ENCODE data around the gene MYO15A.
"Not testable (repeated sequence)": the region's sequence is repeated elsewhere in the genome, so short reads cannot be mapped to it uniquely, and the experiment has no call there.

The MYO15A gene

GRCh38 chr17:18213666-18214270 is 105.2 kb downstream of the MYO15A start:
- H3K27ac ChIP-seq (ENCODE audit: low read depth in 2 of 2, low read length in 2 of 2) = no peak overlapping the region
- no peaks in the 10 kb centered on the region for H3K9me3 ChIP-seq (ENCODE audit: control insufficient read depth in 2 of 2, low read length in 2 of 2)
- no peak overlapping the region for H3K4me3 ChIP-seq (ENCODE audit: low read length in 2 of 2)
- H3K36me3 ChIP-seq (ENCODE audit: control insufficient read depth in 2 of 2, insufficient read depth in 2 of 2, low read length in 2 of 2) = peaks cover 12 to 24% of the 10 kb centered on the region in 2 donors
- H3K9ac ChIP-seq (ENCODE audit: low read depth in 1 of 2, low read length in 2 of 2) = no peak overlapping the region
- H3K27me3 ChIP-seq (ENCODE audit: control insufficient read depth in 2 of 2, insufficient read depth in 2 of 2, low read length in 2 of 2) = no peaks in the 10 kb centered on the region
- peaks cover 2% of the 10 kb centered on the region in 2 donors for H3K4me1 ChIP-seq (ENCODE audit: control insufficient read depth in 2 of 2, insufficient read depth in 2 of 2, low read length in 2 of 2)

GRCh38 chr17:18216906-18217305 is 108.3 kb downstream of the MYO15A start:
- not testable (repeated sequence) for H3K9me3 ChIP-seq (ENCODE audit: control insufficient read depth in 2 of 2, low read length in 2 of 2); H3K9ac ChIP-seq (ENCODE audit: low read depth in 1 of 2, low read length in 2 of 2); H3K27me3 ChIP-seq (ENCODE audit: control insufficient read depth in 2 of 2, insufficient read depth in 2 of 2, low read length in 2 of 2); H3K4me1 ChIP-seq (ENCODE audit: control insufficient read depth in 2 of 2, insufficient read depth in 2 of 2, low read length in 2 of 2); H3K4me3 ChIP-seq (ENCODE audit: low read length in 2 of 2); H3K27ac ChIP-seq (ENCODE audit: low read depth in 2 of 2, low read length in 2 of 2); H3K36me3 ChIP-seq (ENCODE audit: control insufficient read depth in 2 of 2, insufficient read depth in 2 of 2, low read length in 2 of 2)

- H3K4me1 ChIP-seq (ENCODE audit: control insufficient read depth in 2 of 2, insufficient read depth in 2 of 2, low read length in 2 of 2) = peaks cover 2 to 4% of the 10 kb centered on the region in 2 donors
- no peak overlapping the region for H3K9ac ChIP-seq (ENCODE audit: low read depth in 1 of 2, low read length in 2 of 2)
- H3K27ac ChIP-seq (ENCODE audit: low read depth in 2 of 2, low read length in 2 of 2) = no peak overlapping the region
- H3K36me3 ChIP-seq (ENCODE audit: control insufficient read depth in 2 of 2, insufficient read depth in 2 of 2, low read length in 2 of 2) = peaks cover 0 to 2% of the 10 kb centered on the region in 2 donors
- no peaks in the 10 kb centered on the region for H3K9me3 ChIP-seq (ENCODE audit: control insufficient read depth in 2 of 2, low read length in 2 of 2)
- H3K27me3 ChIP-seq (ENCODE audit: control insufficient read depth in 2 of 2, insufficient read depth in 2 of 2, low read length in 2 of 2) = no peaks in the 10 kb centered on the region
- H3K4me3 ChIP-seq (ENCODE audit: low read length in 2 of 2) = no peak overlapping the region
These were observed 109.0 kb downstream of the MYO15A start for GRCh38 chr17:18217412-18218015.

- no peaks in the 10 kb centered on the region for H3K9me3 ChIP-seq (ENCODE audit: control insufficient read depth in 2 of 2, low read length in 2 of 2)
- H3K4me1 ChIP-seq (ENCODE audit: control insufficient read depth in 2 of 2, insufficient read depth in 2 of 2, low read length in 2 of 2) = peaks cover 2 to 4% of the 10 kb centered on the region in 2 donors
- no peak overlapping the region for H3K4me3 ChIP-seq (ENCODE audit: low read length in 2 of 2)
- no peaks in the 10 kb centered on the region for H3K36me3 ChIP-seq (ENCODE audit: control insufficient read depth in 2 of 2, insufficient read depth in 2 of 2, low read length in 2 of 2)
- H3K9ac ChIP-seq (ENCODE audit: low read depth in 1 of 2, low read length in 2 of 2) = no peak overlapping the region
- no peak overlapping the region for H3K27ac ChIP-seq (ENCODE audit: low read depth in 2 of 2, low read length in 2 of 2)
- no peaks in the 10 kb centered on the region for H3K27me3 ChIP-seq (ENCODE audit: control insufficient read depth in 2 of 2, insufficient read depth in 2 of 2, low read length in 2 of 2)
These were observed 110.3 kb downstream of the MYO15A start for GRCh38 chr17:18218756-18219415.

GRCh38 chr17:18224053-18224386 is 115.5 kb downstream of the MYO15A start:
- Histone ChIP-seq H3K36me3 (ENCODE audit: control insufficient read depth in 2 of 2, insufficient read depth in 2 of 2, low read length in 2 of 2) (no peaks in the 10 kb centered on the region), H3K27ac (ENCODE audit: low read depth in 2 of 2, low read length in 2 of 2) (no peak overlapping the region), H3K4me1 (ENCODE audit: control insufficient read depth in 2 of 2, insufficient read depth in 2 of 2, low read length in 2 of 2) (peaks cover 4 to 8% of the 10 kb centered on the region in 2 donors), H3K27me3 (ENCODE audit: control insufficient read depth in 2 of 2, insufficient read depth in 2 of 2, low read length in 2 of 2) (no peaks in the 10 kb centered on the region), H3K9ac (ENCODE audit: low read depth in 1 of 2, low read length in 2 of 2) (no peak overlapping the region), H3K9me3 (ENCODE audit: control insufficient read depth in 2 of 2, low read length in 2 of 2) (no peaks in the 10 kb centered on the region), H3K4me3 (ENCODE audit: low read length in 2 of 2) (no peak overlapping the region)

GRCh38 chr17:18224387-18225120 is 116.0 kb downstream of the MYO15A start:
- peak overlapping the region; percentile 55 to 72 for H3K4me3 ChIP-seq (ENCODE audit: low read length in 2 of 2)
- H3K9me3 ChIP-seq (ENCODE audit: control insufficient read depth in 2 of 2, low read length in 2 of 2) = no peaks in the 10 kb centered on the region
- H3K27me3 ChIP-seq (ENCODE audit: control insufficient read depth in 2 of 2, insufficient read depth in 2 of 2, low read length in 2 of 2) = no peaks in the 10 kb centered on the region
- H3K4me1 ChIP-seq (ENCODE audit: control insufficient read depth in 2 of 2, insufficient read depth in 2 of 2, low read length in 2 of 2) = peaks cover 4 to 8% of the 10 kb centered on the region in 2 donors
- peak overlapping the region in 1 of 2 donors; percentile 67 for H3K9ac ChIP-seq (ENCODE audit: low read depth in 1 of 2, low read length in 2 of 2)
- no peaks in the 10 kb centered on the region for H3K36me3 ChIP-seq (ENCODE audit: control insufficient read depth in 2 of 2, insufficient read depth in 2 of 2, low read length in 2 of 2)
- peak overlapping the region in 1 of 2 donors; percentile 28 for H3K27ac ChIP-seq (ENCODE audit: low read depth in 2 of 2, low read length in 2 of 2)

- H3K36me3 ChIP-seq (ENCODE audit: control insufficient read depth in 2 of 2, insufficient read depth in 2 of 2, low read length in 2 of 2) = no peaks in the 10 kb centered on the region
- H3K4me1 ChIP-seq (ENCODE audit: control insufficient read depth in 2 of 2, insufficient read depth in 2 of 2, low read length in 2 of 2) = peaks cover 4 to 8% of the 10 kb centered on the region in 2 donors
- H3K9ac ChIP-seq (ENCODE audit: low read depth in 1 of 2, low read length in 2 of 2) = peak within 1 kb of the TSS; percentile 63 to 67
- no peaks in the 10 kb centered on the region for H3K9me3 ChIP-seq (ENCODE audit: control insufficient read depth in 2 of 2, low read length in 2 of 2)
- peak within 1 kb of the TSS; percentile 67 to 72 for H3K4me3 ChIP-seq (ENCODE audit: low read length in 2 of 2)
- H3K27ac ChIP-seq (ENCODE audit: low read depth in 2 of 2, low read length in 2 of 2) = peak within 1 kb of the TSS in 1 of 2 donors; percentile 28
- H3K27me3 ChIP-seq (ENCODE audit: control insufficient read depth in 2 of 2, insufficient read depth in 2 of 2, low read length in 2 of 2) = no peaks in the 10 kb centered on the region
These were observed 116.6 kb downstream of the MYO15A start, which contains the start of gene LLGL1 for GRCh38 chr17:18225121-18225641. LLGL1 (plus strand) TSS chr17:18225635; CDS start chr17:18225683, 48 bp downstream.

- H3K4me1 ChIP-seq (ENCODE audit: control insufficient read depth in 2 of 2, insufficient read depth in 2 of 2, low read length in 2 of 2) = peaks cover 4 to 8% of the 10 kb centered on the region in 2 donors
- H3K9ac ChIP-seq (ENCODE audit: low read depth in 1 of 2, low read length in 2 of 2) = peak overlapping the region; percentile 60 to 63
- no peaks in the 10 kb centered on the region for H3K36me3 ChIP-seq (ENCODE audit: control insufficient read depth in 2 of 2, insufficient read depth in 2 of 2, low read length in 2 of 2)
- H3K9me3 ChIP-seq (ENCODE audit: control insufficient read depth in 2 of 2, low read length in 2 of 2) = no peaks in the 10 kb centered on the region
- no peak overlapping the region for H3K27ac ChIP-seq (ENCODE audit: low read depth in 2 of 2, low read length in 2 of 2)
- no peaks in the 10 kb centered on the region for H3K27me3 ChIP-seq (ENCODE audit: control insufficient read depth in 2 of 2, insufficient read depth in 2 of 2, low read length in 2 of 2)
- H3K4me3 ChIP-seq (ENCODE audit: low read length in 2 of 2) = peak overlapping the region; percentile 67 to 72
These were observed 117.2 kb downstream of the MYO15A start for GRCh38 chr17:18225642-18226283.

GRCh38 chr17:18226284-18226945 is 117.9 kb downstream of the MYO15A start:
- H3K36me3 ChIP-seq (ENCODE audit: control insufficient read depth in 2 of 2, insufficient read depth in 2 of 2, low read length in 2 of 2) = no peaks in the 10 kb centered on the region
- peaks cover 4 to 8% of the 10 kb centered on the region in 2 donors for H3K4me1 ChIP-seq (ENCODE audit: control insufficient read depth in 2 of 2, insufficient read depth in 2 of 2, low read length in 2 of 2)
- peak overlapping the region; percentile 67 to 72 for H3K4me3 ChIP-seq (ENCODE audit: low read length in 2 of 2)
- peak overlapping the region; percentile 60 to 63 for H3K9ac ChIP-seq (ENCODE audit: low read depth in 1 of 2, low read length in 2 of 2)
- no peak overlapping the region for H3K27ac ChIP-seq (ENCODE audit: low read depth in 2 of 2, low read length in 2 of 2)
- no peaks in the 10 kb centered on the region for H3K27me3 ChIP-seq (ENCODE audit: control insufficient read depth in 2 of 2, insufficient read depth in 2 of 2, low read length in 2 of 2)
- H3K9me3 ChIP-seq (ENCODE audit: control insufficient read depth in 2 of 2, low read length in 2 of 2) = no peaks in the 10 kb centered on the region

Measured in mucosa of rectum (tissue), 2 donors.